OCI-LY7 (cell line): ENCODE data around the gene CYP19A1. TPM values are rescaled to one million over a fixed set of nuclear protein-coding genes. Genes with fewer than 3 reads are reported as not detected.
A peak's percentile ranks its signal among the peaks of the same experiment; 100 is the strongest.

Experiments used
- BruUV-seq: library from RNA; stranded (reverse); fragments of 400-500 nt; replicated peaks from 2 replicates; lab custom pipeline; 2021; lab: Mats Ljungman, UMichigan
- CTCF ChIA-PET: fragments of 300-600 bp; sonication (Branson Sonifier 250); formaldehyde crosslinking; loops from one replicate; lab custom pipeline; 2022; ENCODE audit warnings: antibody characterized with exemption; ENCODE audit not compliant: unreplicated experiment; lab: Charles Lee
- POLR2A ChIA-PET: fragments of 300-600 bp; sonication (Branson Sonifier 250); formaldehyde crosslinking; loops from one replicate; lab custom pipeline; 2022; ENCODE audit warnings: antibody characterized with exemption; lab: Charles Lee
- DNase-seq: peaks from one replicate; pipeline ENCODE4 v3.0.0-alpha.2; 2015; ENCODE audit warnings: low spot score
- H2AFZ ChIP-seq: fragments of 200-600 bp; sonication (generic), shearing (Covaris generic); 2 replicates; pipeline ENCODE4 v1.6.1; 2014; ENCODE audit warnings: mild to moderate bottlenecking, antibody characterized with exemption, low read length, moderate library complexity
- H3K27ac ChIP-seq: fragments of 200-600 bp; sonication (generic); 2 replicates; pipeline ENCODE4 v1.5.1; 2014; ENCODE audit warnings: mixed run types, low read depth, mild to moderate bottlenecking, moderate library complexity, low read length, inconsistent platforms; ENCODE audit not compliant: poor library complexity, severe bottlenecking
- H3K36me3 ChIP-seq: fragments of 200-600 bp; sonication (generic); 2 replicates; pipeline ENCODE4 v1.6.1; 2014; ENCODE audit warnings: mild to moderate bottlenecking, antibody characterized with exemption, low read length, moderate library complexity, mixed read lengths; ENCODE audit not compliant: insufficient read depth
- H3K4me1 ChIP-seq: fragments of 200-600 bp; sonication (generic); 2 replicates; pipeline ENCODE4 v1.5.1; 2014; ENCODE audit warnings: mild to moderate bottlenecking, low read length; ENCODE audit not compliant: insufficient read depth, poor library complexity, severe bottlenecking
- H3K4me2 ChIP-seq: fragments of 200-600 bp; sonication (generic); 2 replicates; pipeline ENCODE4 v1.6.1; 2014; ENCODE audit warnings: mild to moderate bottlenecking, low read length
- H3K4me3 ChIP-seq: fragments of 200-600 bp; sonication (generic); 2 replicates; pipeline ENCODE4 v1.5.1; 2014; ENCODE audit warnings: mild to moderate bottlenecking, low read depth, low read length; ENCODE audit not compliant: poor library complexity, severe bottlenecking
- H3K79me2 ChIP-seq: fragments of 200-600 bp; sonication (generic); 2 replicates; pipeline ENCODE4 v1.6.1; 2016; ENCODE audit warnings: low read depth, mild to moderate bottlenecking, low read length, moderate library complexity, mixed read lengths; ENCODE audit not compliant: insufficient read depth
- H3K9me2 ChIP-seq: fragments of 200-600 bp; sonication (generic); 2 replicates; pipeline ENCODE4 v1.6.1; 2016; ENCODE audit warnings: mild to moderate bottlenecking, low read length, mixed read lengths; ENCODE audit not compliant: insufficient read depth
- H3K9me3 ChIP-seq: fragments of 200-600 bp; sonication (generic); 2 replicates; pipeline ENCODE4 v1.6.1; 2014; ENCODE audit warnings: mild to moderate bottlenecking, mixed run types, low read length, mixed read lengths
- H4K20me1 ChIP-seq: fragments of 200-600 bp; sonication (generic); 2 replicates; pipeline ENCODE4 v1.6.1; 2014; ENCODE audit warnings: mild to moderate bottlenecking, antibody characterized with exemption, low read length, moderate library complexity, mixed read lengths; ENCODE audit not compliant: insufficient read depth
- CTCF ChIP-seq: fragments of 200-600 bp; sonication (generic); conservative IDR thresholded peaks from 2 replicates; pipeline ENCODE4 v1.5.1; 2014; ENCODE audit warnings: mild to moderate bottlenecking, antibody characterized with exemption, low read length, moderate library complexity, mixed read lengths
- EZH2phosphoT487 ChIP-seq: fragments of 200-600 bp; sonication (generic); IDR thresholded peaks from 2 replicates; pipeline ENCODE4 v1.6.1; 2018; ENCODE audit warnings: low read depth, borderline replicate concordance, mild to moderate bottlenecking, mixed run types, antibody characterized with exemption, low read length, moderate library complexity, mixed read lengths
- intact Hi-C: fragments of 100-400 bp; cut with micrococcal nuclease; formaldehyde crosslinking; loops from one replicate; pipeline ENCODE4 v1.10.0; 2022; ENCODE audit not compliant: unreplicated experiment
- total RNA-seq, 2 experiments: library from RNA; depleted of rRNA in 1 of 2; stranded (reverse); fragments of >200 nt in 1 of 2; shearing (Covaris generic) in 1 of 2; gene quantifications; 2 replicates each; pipeline ENCODE4 v1.2.3, GENCODE V29; 2014 to 2022

The CYP19A1 gene
- total RNA-seq, 2 experiments from 2014 or later = 0.13 TPM; not detected in 1

DNA sequence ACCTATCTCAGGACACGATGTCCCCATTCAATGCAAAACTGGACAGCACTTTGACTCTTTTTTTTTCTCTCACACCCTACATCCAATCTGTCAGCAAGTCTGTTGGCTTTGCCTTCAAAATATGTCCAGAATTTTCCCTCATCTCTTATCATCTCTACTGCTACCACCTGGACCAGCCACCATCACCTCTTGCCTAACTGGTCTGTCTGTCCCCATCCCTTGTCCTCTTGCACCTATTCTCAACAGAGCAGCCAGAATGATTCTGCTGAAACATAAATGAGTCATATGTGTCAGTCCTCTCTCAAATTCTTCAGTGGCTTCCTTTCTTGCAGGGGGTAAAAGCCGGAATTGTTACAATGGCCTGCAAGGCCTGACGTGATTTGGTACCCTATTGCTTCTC lies 105.8 kb downstream of the CYP19A1 start:
- H3K9me2 ChIP-seq = no peaks in the 10 kb centered on the region
- intact Hi-C loops = no loop called here
- no peak overlapping the region for H3K4me2 ChIP-seq
- ChIA-PET CTCF (no interaction called here), POLR2A (no interaction called here)
- H3K9me3 ChIP-seq = no peaks in the 10 kb centered on the region
- H3K79me2 ChIP-seq = no peaks in the 10 kb centered on the region
- TF ChIP-seq EZH2phosphoT487 = no peak
- no peak for TF ChIP-seq CTCF
- H3K4me3 ChIP-seq = no peak overlapping the region
- no peak overlapping the region for H3K27ac ChIP-seq
- no TSS peak for BruUV-seq
- DNase-seq = no peak
- H2AFZ ChIP-seq = no peak overlapping the region
- H3K4me1 ChIP-seq = no peaks in the 10 kb centered on the region
- no peaks in the 10 kb centered on the region for H3K36me3 ChIP-seq
- no peaks in the 10 kb centered on the region for H4K20me1 ChIP-seq

- ChIA-PET POLR2A (interaction anchor here (0.6 kb wide), 1 partner anchor 135 kb away, joined by 4 read pairs; no protein-coding TSS in a partner anchor), CTCF (no interaction called here)
- intact Hi-C loops = no loop called here
- Histone ChIP-seq H3K9me2 (no peaks in the 10 kb centered on the region), H4K20me1 (no peaks in the 10 kb centered on the region), H3K4me1 (no peaks in the 10 kb centered on the region), H3K36me3 (no peaks in the 10 kb centered on the region), H3K4me2 (no peak overlapping the region), H3K4me3 (no peak overlapping the region), H2AFZ (no peak overlapping the region), H3K27ac (no peak overlapping the region), H3K9me3 (no peaks in the 10 kb centered on the region), H3K79me2 (no peaks in the 10 kb centered on the region)
- BruUV-seq = no TSS peak
- DNase-seq = peak; percentile 2
- TF ChIP-seq EZH2phosphoT487 (no peak), CTCF (peak; percentile 60)
Measured at GRCh38 chr15:51229907-51230330, 108.5 kb downstream of the CYP19A1 start.

- H3K4me1 ChIP-seq = no peaks in the 10 kb centered on the region
- H2AFZ ChIP-seq = no peak overlapping the region
- no peak overlapping the region for H3K4me3 ChIP-seq
- no peaks in the 10 kb centered on the region for H4K20me1 ChIP-seq
- TF ChIP-seq CTCF (no peak), EZH2phosphoT487 (no peak)
- no peaks in the 10 kb centered on the region for H3K79me2 ChIP-seq
- no peaks in the 10 kb centered on the region for H3K9me3 ChIP-seq
- CTCF ChIA-PET = no interaction called here
- H3K9me2 ChIP-seq = no peaks in the 10 kb centered on the region
- H3K27ac ChIP-seq = no peak overlapping the region
- no peaks in the 10 kb centered on the region for H3K36me3 ChIP-seq
- BruUV-seq = no TSS peak
- DNase-seq = no peak
- POLR2A ChIA-PET = interaction anchor here (1.2 kb wide), 1 partner anchor 20 kb away, joined by 5 read pairs; no protein-coding TSS in a partner anchor
- H3K4me2 ChIP-seq = no peak overlapping the region
- intact Hi-C loops = no loop called here
Measured at GRCh38 chr15:51227940-51228732, 110.3 kb downstream of the CYP19A1 start.
